GM18508 (cell line): Measurements from ENCODE around the gene INHA.

Experiments
- ATAC-seq: cut with Tn5 transposase; IDR thresholded peaks from one replicate; pipeline ENCODE4 v1.9.1; 2021; ENCODE audit warnings: moderate number of reproducible peaks; ENCODE audit not compliant: insufficient read depth, unreplicated experiment

Gene INHA

GRCh38 chr2:219571311-219572236 lies 536 bp upstream of the INHA start, which contains the start of gene OBSL1:
OBSL1 (minus strand) TSS chr2:219571539; CDS start chr2:219571232, 307 bp downstream.
- ATAC-seq: no peak

GRCh38 chr2:219573166-219573565 lies 1.1 kb downstream of the INHA start:
- no peak for ATAC-seq

DNA sequence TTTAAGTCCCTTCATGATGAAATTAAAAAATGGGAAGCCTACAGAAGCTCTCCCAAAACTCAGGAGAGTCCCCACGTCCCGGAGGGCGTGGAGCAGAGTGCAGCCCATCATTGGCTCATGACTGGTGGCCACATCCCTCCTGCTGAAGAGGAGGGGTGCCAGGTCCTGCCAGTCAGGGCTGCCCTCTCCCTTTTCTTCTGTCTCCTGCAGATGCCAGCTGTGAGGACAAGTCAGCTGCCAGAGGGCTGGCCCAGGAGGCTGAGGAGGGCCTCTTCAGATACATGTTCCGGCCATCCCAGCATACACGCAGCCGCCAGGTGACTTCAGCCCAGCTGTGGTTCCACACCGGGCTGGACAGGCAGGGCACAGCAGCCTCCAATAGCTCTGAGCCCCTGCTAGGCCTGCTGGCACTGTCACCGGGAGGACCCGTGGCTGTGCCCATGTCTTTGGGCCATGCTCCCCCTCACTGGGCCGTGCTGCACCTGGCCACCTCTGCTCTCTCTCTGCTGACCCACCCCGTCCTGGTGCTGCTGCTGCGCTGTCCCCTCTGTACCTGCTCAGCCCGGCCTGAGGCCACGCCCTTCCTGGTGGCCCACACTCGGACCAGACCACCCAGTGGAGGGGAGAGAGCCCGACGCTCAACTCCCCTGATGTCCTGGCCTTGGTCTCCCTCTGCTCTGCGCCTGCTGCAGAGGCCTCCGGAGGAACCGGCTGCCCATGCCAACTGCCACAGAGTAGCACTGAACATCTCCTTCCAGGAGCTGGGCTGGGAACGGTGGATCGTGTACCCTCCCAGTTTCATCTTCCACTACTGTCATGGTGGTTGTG lies 2.6 kb downstream of the INHA start:
- no peak for ATAC-seq

DNA sequence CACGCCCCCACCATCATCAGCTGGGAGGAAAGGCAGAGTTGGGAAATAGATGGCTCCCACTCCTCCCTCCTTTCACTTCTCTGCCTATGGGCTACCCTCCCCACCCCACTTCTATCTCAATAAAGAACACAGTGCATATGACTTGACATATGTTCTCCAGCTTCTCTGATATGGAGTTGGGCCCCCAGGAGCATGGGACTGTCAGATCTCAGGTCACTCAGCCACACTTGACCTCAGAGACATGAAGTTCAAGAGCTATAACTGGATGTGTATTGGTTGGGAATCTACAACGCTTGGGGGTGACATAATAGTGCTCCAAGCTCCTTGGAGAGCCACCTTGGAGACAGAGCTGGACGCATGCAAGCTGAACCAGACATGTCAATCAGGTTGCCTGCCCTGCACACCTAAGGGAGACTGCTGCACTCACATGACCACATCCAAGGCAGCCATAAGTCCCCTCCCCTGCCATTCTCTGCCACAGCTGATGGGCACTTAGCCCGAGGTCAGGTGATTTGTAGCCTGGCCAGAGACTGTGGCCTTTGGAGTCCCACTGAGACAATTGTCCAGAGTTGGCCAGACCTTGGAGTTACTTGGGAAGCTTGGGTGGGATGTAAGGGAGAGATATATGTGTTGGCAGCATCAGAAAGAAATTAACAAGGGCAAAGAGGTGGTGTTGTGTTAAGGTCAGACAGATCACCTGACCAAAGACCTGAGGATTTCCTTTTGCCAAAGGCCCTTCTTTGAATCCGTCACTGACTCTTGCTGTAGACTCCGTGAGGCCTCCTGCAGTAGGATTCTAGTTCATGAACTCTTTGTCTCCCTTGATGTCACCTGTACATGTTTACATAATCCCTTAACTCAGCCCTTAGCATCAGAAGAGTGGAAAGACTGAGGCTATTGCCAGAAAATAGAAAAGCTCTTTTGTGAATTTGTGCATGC lies 3.7 kb downstream of the INHA start:
- no peak for ATAC-seq

DNA sequence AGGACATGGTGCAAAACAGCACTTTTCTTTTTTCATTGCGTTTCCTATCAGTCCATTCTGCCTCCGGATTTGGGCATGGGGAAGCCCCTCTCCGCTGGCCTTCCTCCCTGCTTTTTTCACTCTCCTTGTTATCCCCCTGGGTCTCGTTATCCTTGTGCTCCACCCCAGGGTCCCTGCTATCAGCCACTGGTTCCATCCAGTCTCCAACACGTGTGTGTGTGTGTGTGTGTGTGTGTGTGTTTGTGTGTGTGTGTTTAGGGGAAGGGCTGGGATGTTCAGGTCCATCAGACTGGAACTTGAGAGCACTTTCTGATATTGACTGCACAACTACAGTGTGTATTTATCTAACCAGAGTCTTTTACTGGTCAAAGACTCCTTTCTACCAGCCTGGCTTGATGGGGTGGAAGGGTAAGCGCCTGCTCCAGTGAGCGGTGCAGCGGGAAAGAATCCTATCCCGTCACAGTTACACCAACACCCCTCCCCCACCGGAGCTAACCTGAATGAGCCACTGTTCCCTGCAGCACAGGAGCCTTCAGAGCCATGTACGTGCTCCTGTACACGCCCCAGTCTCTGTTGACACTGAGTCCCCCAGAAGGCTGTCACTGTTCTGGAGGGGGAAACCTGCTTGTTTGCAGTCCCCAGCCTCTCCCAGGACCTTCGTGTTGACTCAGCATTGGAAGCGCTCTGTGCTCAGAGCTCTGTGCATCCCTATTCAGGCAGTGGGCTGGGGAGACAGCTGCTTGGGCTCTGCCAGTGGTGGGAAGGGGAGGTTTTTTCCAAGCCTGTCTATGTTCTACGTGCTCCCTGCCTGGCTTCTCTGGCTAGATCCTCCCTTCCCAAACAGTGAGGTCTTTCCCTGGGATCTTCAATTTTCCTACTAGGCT lies 4.6 kb downstream of the INHA start:
- ATAC-seq: no peak

GRCh38 chr2:219578811-219579613 lies 6.9 kb downstream of the INHA start:
- no peak for ATAC-seq

- no peak for ATAC-seq
These were observed 9.2 kb downstream of the INHA start for GRCh38 chr2:219581346-219581745.

DNA sequence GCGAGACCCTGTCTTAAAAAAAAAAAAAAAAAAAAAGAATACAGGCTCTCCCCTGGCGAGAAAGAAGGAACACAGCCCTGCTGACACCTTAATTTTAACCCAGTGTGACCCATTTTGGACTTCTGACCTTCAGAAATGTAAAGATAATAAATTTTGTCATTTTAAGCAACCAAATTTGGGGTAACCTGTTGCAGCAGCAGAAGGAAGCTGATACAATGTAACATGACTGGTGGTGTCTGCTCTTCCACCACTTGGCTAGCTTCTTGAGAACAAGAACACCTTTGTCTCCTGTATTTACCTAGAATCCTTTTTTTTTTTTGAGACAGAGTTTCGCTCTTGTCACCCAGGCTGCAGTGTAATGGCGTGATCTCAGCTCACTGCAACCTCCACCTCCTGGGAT lies 19.0 kb downstream of the INHA start:
- ATAC-seq: no peak

DNA sequence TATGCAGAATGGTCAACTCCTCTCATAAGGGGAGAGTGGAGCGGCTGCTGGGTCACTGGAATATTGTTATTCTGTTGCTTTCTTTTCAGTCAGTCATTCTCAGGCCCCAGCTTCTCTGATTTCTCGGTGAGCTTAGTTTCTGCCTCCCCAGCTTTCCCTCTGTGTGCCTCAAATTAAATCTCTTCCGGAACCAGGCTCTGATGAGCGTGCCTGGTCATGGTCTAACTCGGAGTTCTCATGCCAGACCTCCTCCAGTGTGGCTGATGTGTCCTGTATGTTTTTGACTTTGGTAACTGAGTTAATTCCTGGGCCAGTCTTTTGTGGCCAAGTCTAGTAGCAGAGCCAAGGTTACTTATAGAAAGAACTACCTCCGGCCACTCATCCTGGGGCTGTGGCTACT lies 20.6 kb downstream of the INHA start:
- no peak for ATAC-seq

GRCh38 chr2:219593154-219593553 lies 21.0 kb downstream of the INHA start:
- ATAC-seq: no peak

GRCh38 chr2:219595256-219595655 lies 23.1 kb downstream of the INHA start:
- no peak for ATAC-seq

DNA sequence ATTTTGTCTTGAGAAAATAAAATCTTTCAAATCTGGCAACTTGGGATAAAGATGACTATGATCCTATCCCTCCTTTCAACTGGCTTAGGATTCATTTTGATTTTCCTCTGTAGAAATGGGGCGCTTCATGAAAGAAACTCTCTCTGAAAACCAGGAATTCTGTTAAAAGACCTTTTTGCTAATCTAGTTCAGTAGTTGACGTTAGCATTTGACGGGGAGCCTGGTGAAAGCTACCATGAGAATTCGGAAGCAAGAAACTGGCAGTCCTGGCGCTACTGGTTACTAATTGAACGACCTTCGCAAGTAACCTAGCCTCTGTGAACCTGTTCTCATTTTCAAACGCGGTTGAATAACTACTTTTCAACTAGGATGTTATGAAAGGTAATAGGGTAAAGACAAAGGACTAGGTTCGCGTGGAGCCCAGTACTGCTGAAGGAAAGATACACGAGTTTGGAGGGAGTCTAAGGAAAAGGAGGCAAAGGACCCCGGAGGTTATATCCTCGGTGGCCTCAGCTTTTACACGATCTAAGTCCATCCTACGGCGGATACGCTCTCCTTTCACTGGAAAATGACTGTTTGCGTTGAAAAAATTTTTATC lies 24.9 kb downstream of the INHA start:
- ATAC-seq: peak; percentile 6

DNA sequence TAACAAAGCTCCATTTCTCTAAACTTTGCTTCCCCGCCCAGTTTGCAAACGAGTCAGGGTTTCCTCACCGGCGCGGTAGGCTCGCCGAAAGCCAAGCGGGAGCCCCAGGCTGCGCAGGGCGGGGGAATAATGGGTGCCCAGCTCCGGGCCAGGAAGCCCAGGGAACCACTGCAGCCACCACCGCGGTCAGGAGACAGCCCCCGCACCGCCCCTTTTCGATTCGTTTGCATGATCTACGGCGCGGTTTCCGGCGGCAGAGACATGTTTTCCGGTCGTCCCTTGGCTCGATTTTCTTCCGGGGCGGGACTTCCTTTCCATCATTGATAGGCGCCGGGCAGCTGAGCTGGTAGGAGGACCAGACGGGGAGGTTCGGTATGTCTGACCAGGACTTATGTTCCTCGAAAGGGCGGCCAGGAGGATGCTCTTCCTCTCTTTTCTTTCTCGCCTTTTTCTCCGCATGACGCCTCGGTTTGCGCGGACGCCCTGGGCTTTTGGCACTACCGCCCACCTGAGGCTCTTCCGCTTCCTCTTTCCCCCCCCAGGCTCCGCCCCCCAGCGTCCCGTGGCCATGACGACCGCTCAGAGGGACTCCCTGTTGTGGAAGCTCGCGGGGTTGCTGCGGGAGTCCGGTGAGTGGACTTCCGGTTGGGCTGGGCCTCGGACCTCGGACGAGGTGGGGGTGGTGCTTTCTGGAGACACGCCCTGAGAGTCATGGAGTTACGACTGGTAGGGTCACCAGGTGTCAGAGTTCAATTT lies 25.6 kb downstream of the INHA start, which contains the start of gene STK11IP:
Gene STK11IP (plus strand): TSS at position 306 of the 756 bp plus-strand sequence. CDS start 263 bp downstream, at position 569.
- peak; percentile 73 for ATAC-seq

GRCh38 chr2:219598308-219599078 lies 26.4 kb downstream of the INHA start:
- peak; percentile 20 for ATAC-seq

GRCh38 chr2:219603771-219604170 lies 31.7 kb downstream of the INHA start:
- no peak for ATAC-seq

- no peak for ATAC-seq
These were observed 33.5 kb downstream of the INHA start for GRCh38 chr2:219605607-219605954.
